ENCODE data around the gene SKAP2. TPM values are rescaled to one million over a fixed set of nuclear protein-coding genes. Genes with fewer than 3 reads are reported as not detected.

Gene SKAP2
- polyA plus RNA-seq, 3 donors: 19.2 to 204 (median 158) TPM

DNA sequence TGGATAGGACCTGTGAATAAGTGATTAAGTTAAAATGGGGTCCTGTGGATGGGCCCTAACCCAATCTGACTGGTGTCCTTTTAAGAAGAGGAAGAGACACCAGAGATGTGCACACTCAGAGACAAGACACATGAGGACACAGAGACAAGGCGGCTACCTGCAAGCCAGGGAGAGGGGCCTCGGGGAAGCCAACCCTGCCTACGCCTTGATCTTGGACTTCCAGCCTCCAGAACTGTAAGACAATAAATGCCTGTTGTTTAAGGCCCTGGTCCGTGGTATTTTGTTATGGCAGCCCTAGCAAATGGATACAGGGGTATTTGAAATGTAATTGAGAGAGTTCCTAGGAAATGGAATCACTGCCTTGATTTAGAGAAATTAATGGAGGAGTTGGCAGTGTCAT lies 225.3 kb downstream of the SKAP2 start:
- Histone ChIP-seq H3K79me2 (ENCODE audit: insufficient read depth, low read length) (no peaks in the 10 kb centered on the region), H3K4me3 (replicated peaks in 1 of 3; ENCODE audit: low read depth in 2 of 3, low read length in 3 of 3) (no peak overlapping the region), H3K9ac (ENCODE audit: insufficient read depth, low read length, poor library complexity, severe bottlenecking) (no peak overlapping the region), H2AFZ (ENCODE audit: insufficient read depth, low read depth, low read length, poor library complexity, severe bottlenecking) (no peak overlapping the region), H3K4me1 (ENCODE audit: control insufficient read depth in 1 of 2, insufficient read depth in 2 of 2, low read length in 2 of 2) (no peaks in the 10 kb centered on the region), H3K9me3 (replicated peaks in 1 of 2; ENCODE audit: control insufficient read depth in 1 of 2, insufficient read depth in 1 of 2, low read length in 2 of 2) (no peaks in the 10 kb centered on the region), H3K4me2 (replicated peaks; ENCODE audit: extremely low read depth, low read length, poor library complexity, severe bottlenecking) (no peak overlapping the region), H3K36me3 (replicated peaks in 1 of 2; ENCODE audit: control insufficient read depth in 1 of 2, insufficient read depth in 2 of 2, low read length in 2 of 2) (no peaks in the 10 kb centered on the region), H4K20me1 (ENCODE audit: insufficient read depth, low read length) (no peaks in the 10 kb centered on the region), H3K27ac (ENCODE audit: low read depth in 1 of 2, low read length in 2 of 2) (no peak overlapping the region), H3K27me3 (ENCODE audit: control insufficient read depth in 2 of 2, insufficient read depth in 2 of 2, low read length in 2 of 2) (no peaks in the 10 kb centered on the region)
- Mint-ChIP-seq H3K4me1 (no peaks in the 10 kb centered on the region), H3K27me3 (ENCODE audit: low read depth in 3 of 3) (peaks cover 0 to 2% (median 0%) of the 10 kb centered on the region in 3 donors), H3K9me3 (peaks cover 0 to 2% (median 0%) of the 10 kb centered on the region in 7 donors), H3K36me3 (peaks cover 0 to 4% of the 10 kb centered on the region in 2 donors), H3K4me3 (no peak overlapping the region), H3K27ac (no peak overlapping the region)
- intact Hi-C loops (cut with micrococcal nuclease): no loop called here
- no peak for DNase-seq
- TF ChIP-seq, protein P1, sequence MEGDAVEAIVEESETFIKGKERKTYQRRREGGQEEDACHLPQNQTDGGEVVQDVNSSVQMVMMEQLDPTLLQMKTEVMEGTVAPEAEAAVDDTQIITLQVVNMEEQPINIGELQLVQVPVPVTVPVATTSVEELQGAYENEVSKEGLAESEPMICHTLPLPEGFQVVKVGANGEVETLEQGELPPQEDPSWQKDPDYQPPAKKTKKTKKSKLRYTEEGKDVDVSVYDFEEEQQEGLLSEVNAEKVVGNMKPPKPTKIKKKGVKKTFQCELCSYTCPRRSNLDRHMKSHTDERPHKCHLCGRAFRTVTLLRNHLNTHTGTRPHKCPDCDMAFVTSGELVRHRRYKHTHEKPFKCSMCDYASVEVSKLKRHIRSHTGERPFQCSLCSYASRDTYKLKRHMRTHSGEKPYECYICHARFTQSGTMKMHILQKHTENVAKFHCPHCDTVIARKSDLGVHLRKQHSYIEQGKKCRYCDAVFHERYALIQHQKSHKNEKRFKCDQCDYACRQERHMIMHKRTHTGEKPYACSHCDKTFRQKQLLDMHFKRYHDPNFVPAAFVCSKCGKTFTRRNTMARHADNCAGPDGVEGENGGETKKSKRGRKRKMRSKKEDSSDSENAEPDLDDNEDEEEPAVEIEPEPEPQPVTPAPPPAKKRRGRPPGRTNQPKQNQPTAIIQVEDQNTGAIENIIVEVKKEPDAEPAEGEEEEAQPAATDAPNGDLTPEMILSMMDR (IDR thresholded peaks at IDR 0.05): no peak
- WGBS (ENCODE audit: insufficient coverage): 98% methylated on average over 4 of the region's 4 CpGs

DNA sequence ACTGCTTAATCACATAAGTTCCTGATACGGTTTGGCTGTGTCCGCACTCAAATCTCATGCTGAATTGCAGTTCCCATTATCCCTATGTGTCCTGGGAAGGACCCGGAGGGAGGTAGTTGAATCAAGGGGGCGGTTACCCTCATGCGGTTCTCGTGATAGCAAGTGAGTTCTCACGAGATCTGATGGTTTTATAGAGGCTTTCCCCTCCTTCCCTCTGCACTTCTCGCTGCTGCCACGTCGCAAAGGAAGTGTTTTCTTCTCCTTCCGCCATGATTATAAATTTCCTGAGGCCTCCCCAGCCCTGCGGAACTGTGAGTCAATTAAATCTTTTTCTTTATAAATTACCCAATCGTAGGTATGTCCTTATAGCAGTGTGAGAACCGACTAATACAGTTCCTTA lies 226.2 kb downstream of the SKAP2 start:
- H3K9me3 Mint-ChIP-seq: peaks cover 0 to 3% (median 1%) of the 10 kb centered on the region in 7 donors
- DNase-seq: no peak
- no peaks in the 10 kb centered on the region for H3K27me3 ChIP-seq (ENCODE audit: control insufficient read depth in 2 of 2, insufficient read depth in 2 of 2, low read length in 2 of 2)
- TF ChIP-seq, protein P1 (IDR thresholded peaks at IDR 0.05): no peak
- no peak overlapping the region for H3K4me3 ChIP-seq (replicated peaks in 1 of 3; ENCODE audit: low read depth in 2 of 3, low read length in 3 of 3)
- H2AFZ ChIP-seq (ENCODE audit: insufficient read depth, low read depth, low read length, poor library complexity, severe bottlenecking): no peak overlapping the region
- H3K9ac ChIP-seq (ENCODE audit: insufficient read depth, low read length, poor library complexity, severe bottlenecking): no peak overlapping the region
- H3K4me1 Mint-ChIP-seq: no peaks in the 10 kb centered on the region
- no peak overlapping the region for H3K27ac ChIP-seq (ENCODE audit: low read depth in 1 of 2, low read length in 2 of 2)
- H3K36me3 Mint-ChIP-seq: peaks cover 0 to 2% of the 10 kb centered on the region in 2 donors
- H3K27me3 Mint-ChIP-seq (ENCODE audit: low read depth in 3 of 3): peaks cover 0 to 2% (median 2%) of the 10 kb centered on the region in 3 donors
- no peaks in the 10 kb centered on the region for H4K20me1 ChIP-seq (ENCODE audit: insufficient read depth, low read length)
- H3K36me3 ChIP-seq (replicated peaks in 1 of 2; ENCODE audit: control insufficient read depth in 1 of 2, insufficient read depth in 2 of 2, low read length in 2 of 2): no peaks in the 10 kb centered on the region
- no peak overlapping the region for H3K4me2 ChIP-seq (replicated peaks; ENCODE audit: extremely low read depth, low read length, poor library complexity, severe bottlenecking)
- intact Hi-C loops (cut with micrococcal nuclease): no loop called here
- no peaks in the 10 kb centered on the region for H3K4me1 ChIP-seq (ENCODE audit: control insufficient read depth in 1 of 2, insufficient read depth in 2 of 2, low read length in 2 of 2)
- H3K9me3 ChIP-seq (replicated peaks in 1 of 2; ENCODE audit: control insufficient read depth in 1 of 2, insufficient read depth in 1 of 2, low read length in 2 of 2): no peaks in the 10 kb centered on the region
- H3K79me2 ChIP-seq (ENCODE audit: insufficient read depth, low read length): no peaks in the 10 kb centered on the region
- H3K27ac Mint-ChIP-seq: no peak overlapping the region
- no peak overlapping the region for H3K4me3 Mint-ChIP-seq
- WGBS (ENCODE audit: insufficient coverage): no CpG with 5 or more reads among the region's 14 CpGs

Data from CD14-positive monocyte (primary cell).